ENCODE measurements around the gene NDST3.

GRCh38 chr4:118077767-118078105 lies 43.5 kb downstream of the NDST3 start:
- TF ChIP-seq CTCF (IDR thresholded peaks at IDR 0.05) (no peak), POLR2A (IDR thresholded peaks at IDR 0.05) (no peak)
